Measurements from ENCODE around the gene AP2A1.

DNA sequence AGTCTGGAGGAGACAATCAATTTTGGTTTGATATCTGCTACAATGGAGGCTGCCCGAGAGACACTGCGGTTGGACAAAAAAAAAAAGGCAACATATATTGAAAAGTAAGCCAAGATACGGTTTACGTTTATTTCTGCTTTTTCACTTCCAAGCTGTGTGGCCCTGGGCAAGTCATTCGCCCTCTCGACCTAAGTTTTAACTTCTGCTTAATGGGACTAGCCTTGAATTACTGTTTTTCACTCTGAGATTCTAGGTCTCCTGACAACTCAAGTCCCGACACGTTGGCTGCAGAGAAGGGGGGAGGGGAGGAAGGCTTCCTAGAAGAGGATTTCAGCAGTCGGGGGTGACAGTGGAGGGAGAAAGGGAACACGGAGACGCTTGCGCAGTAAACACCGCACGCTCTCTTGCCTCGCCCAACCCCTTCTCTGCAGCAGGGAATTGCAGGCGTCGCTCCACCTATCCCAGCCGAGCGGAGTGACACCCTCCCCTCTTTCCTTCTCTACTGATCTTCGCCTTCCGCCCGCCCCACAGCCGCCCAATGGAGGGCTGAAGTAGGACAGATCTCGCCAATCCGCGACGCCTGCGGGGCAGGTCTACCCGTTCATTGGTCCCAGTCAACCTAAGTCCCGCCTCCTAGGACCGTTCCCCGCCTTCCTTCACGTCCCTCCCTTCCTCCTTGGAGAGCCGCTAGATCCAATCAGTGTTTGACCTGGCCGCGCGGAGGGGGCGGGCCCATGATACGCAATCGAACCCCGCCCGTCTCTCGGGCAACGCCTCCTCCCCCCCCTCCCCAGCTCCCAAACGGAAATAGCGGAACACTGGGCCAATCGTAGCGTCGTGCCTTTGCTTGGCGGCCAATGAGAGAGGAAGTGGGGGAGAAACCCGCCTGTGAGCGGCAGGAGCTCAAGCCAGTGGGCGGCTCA is 533 bp upstream of the AP2A1 start:
- TF ChIP-seq, protein P1, sequence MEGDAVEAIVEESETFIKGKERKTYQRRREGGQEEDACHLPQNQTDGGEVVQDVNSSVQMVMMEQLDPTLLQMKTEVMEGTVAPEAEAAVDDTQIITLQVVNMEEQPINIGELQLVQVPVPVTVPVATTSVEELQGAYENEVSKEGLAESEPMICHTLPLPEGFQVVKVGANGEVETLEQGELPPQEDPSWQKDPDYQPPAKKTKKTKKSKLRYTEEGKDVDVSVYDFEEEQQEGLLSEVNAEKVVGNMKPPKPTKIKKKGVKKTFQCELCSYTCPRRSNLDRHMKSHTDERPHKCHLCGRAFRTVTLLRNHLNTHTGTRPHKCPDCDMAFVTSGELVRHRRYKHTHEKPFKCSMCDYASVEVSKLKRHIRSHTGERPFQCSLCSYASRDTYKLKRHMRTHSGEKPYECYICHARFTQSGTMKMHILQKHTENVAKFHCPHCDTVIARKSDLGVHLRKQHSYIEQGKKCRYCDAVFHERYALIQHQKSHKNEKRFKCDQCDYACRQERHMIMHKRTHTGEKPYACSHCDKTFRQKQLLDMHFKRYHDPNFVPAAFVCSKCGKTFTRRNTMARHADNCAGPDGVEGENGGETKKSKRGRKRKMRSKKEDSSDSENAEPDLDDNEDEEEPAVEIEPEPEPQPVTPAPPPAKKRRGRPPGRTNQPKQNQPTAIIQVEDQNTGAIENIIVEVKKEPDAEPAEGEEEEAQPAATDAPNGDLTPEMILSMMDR (IDR thresholded peaks at IDR 0.05): peak in 1 of 6 experiments; percentile 20
- peak in 3 of 4 donors; percentile 52 to 81 (median 80) for TF ChIP-seq POLR2A (IDR thresholded peaks at IDR 0.05)
